ENCODE results near the gene HACL1.

The HACL1 gene

DNA sequence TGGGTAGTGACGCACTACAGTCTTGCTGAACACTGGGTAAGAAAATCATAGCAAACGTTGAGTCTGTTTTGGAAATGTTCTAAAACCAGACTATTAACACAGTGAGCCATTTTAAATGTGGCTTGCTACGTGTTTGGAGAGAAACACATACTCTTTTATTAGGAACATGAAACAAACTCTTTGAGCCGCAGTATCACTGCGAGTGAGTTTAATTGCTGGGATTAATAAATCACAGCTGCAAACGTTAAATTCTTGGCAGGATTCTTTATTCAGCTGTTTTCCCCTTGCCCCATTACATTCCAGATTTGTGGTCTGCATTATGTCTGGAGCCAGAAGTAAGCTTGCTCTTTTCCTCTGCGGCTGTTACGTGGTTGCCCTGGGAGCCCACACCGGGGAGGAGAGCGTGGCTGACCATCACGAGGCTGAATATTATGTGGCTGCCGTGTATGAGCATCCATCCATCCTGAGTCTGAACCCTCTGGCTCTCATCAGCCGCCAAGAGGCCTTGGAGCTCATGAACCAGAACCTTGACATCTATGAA lies 33.8 kb upstream of the HACL1 start (continued):
- TF ChIP-seq KLF8 (tag by site-specific recombination; IDR thresholded peaks at IDR 0.05) (no peak), ZNF596 (tag by site-specific recombination; IDR thresholded peaks at IDR 0.05) (no peak), GFI1B (tag by site-specific recombination; IDR thresholded peaks at IDR 0.05) (no peak)

DNA sequence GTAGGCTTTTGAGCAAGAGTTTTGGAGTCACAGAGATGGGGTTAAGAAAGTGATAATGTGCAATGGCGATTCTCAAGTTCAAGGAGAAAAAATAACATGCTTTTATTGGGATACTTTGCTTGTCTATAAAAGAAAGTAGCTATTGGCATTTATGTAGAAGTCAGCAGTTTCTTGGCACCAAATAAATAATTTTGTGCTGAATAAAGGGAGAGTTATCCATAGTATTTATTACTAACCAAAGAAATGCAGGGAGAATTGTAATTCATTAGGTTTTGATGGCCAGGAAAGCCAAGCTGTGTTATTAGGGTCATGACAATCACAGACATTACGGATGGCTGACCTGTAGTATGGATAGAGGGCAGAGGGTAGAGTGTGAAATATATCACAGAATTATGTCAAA lies 33.3 kb upstream of the HACL1 start:
- H3K36me3 ChIP-seq (ENCODE audit: control insufficient read depth in 2 of 2, insufficient read depth in 1 of 2, low read length in 2 of 2), result no peaks in the 10 kb centered on the region
- ChIA-PET CTCF (interaction anchor here (0.5 to 1.9 kb wide), 3 partner anchors 11 to 313 kb away, joined by 3 to 4 read pairs (median 3); no protein-coding TSS in a partner anchor), POLR2A (interaction anchor here (0.6 to 1.9 kb wide), 2 partner anchors 33 to 416 kb away, joined by 4 read pairs; partner anchors contain the start of genes BTD and HACL1)
- H3K4me1 ChIP-seq (ENCODE audit: control insufficient read depth, insufficient read depth, low read length), result peaks cover 43% of the 10 kb centered on the region
- H3K9me3 ChIP-seq (ENCODE audit: control insufficient read depth, insufficient read depth, low read depth, low read length), result no peaks in the 10 kb centered on the region
- TF ChIP-seq ZNF571 (tag by site-specific recombination; IDR thresholded peaks at IDR 0.05) (no peak), ZNF350 (tag by site-specific recombination; IDR thresholded peaks at IDR 0.05) (no peak), REPIN1 (tag by site-specific recombination; IDR thresholded peaks at IDR 0.05; ENCODE audit: low read depth) (no peak)
- H3K27ac ChIP-seq (ENCODE audit: extremely low read depth, low read depth, low read length), result no peak overlapping the region
- no peak overlapping the region for H3K4me3 ChIP-seq (ENCODE audit: low read depth, low read length)

DNA sequence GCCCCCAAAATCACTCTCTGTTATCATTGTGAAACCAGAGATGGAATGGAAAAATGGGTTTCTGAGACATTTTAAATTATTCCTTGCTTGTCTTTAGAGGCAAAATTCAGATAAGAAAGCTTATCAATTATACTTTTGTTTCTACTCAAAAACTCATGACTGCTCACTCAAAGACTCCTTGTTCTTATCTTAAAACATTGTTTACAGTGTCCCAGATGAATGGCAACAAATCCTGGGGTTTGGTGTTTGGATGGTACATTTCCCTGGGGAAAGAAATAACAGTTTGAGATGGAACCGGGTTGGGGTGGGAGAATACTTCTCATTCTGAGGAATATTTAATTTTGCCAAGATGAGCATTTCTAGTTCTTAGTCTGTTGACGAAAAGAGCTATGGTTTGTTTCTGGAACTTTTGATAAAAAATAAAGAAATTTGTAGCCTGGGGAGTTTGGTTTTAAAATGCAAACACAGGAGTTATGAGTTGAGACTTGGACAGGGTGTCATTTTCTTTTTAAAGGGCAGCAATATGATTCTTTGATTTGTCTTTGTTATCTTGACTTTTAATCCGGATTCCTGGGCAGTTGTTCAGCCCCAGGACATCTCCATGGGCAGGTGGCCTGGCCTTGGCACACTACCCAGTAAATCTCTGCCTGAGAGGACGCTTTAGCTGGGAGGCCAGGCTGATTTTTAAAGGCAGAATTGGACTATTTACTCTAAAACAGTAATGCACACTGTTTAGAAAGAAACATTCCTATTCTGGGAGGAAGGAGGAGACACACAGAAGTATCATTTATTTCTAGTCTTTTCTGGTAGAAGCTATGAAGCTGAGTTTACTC lies 32.6 kb upstream of the HACL1 start:
- ChIA-PET CTCF (interaction anchor here (0.5 to 1.9 kb wide), 4 partner anchors 12 to 313 kb away, joined by 3 to 7 read pairs (median 4); no protein-coding TSS in a partner anchor), POLR2A (interaction anchor here (0.8 to 1.9 kb wide), 2 partner anchors 9 to 33 kb away, joined by 3 to 4 read pairs; partner anchors contain the start of genes BTD and HACL1)
- no peaks in the 10 kb centered on the region for H3K36me3 ChIP-seq (ENCODE audit: control insufficient read depth in 2 of 2, insufficient read depth in 1 of 2, low read length in 2 of 2)
- no peaks in the 10 kb centered on the region for H3K9me3 ChIP-seq (ENCODE audit: control insufficient read depth, insufficient read depth, low read depth, low read length)
- H3K27ac ChIP-seq (ENCODE audit: extremely low read depth, low read depth, low read length), result peak overlapping the region; percentile 40
- TF ChIP-seq ZXDB (tag by site-specific recombination; IDR thresholded peaks at IDR 0.05), result peak; percentile 19; the same call in 1 of the 2 replicates
- no peak for TF ChIP-seq ZNF626 (tag by site-specific recombination; IDR thresholded peaks at IDR 0.05)
- 0 out of 2 replicates have a peak, but pooled peaks have one; percentile 9 for TF ChIP-seq KLF8 (tag by site-specific recombination; IDR thresholded peaks at IDR 0.05)
- TF ChIP-seq ZNF571 (tag by site-specific recombination; IDR thresholded peaks at IDR 0.05), result no peak
- TF ChIP-seq, protein P1, sequence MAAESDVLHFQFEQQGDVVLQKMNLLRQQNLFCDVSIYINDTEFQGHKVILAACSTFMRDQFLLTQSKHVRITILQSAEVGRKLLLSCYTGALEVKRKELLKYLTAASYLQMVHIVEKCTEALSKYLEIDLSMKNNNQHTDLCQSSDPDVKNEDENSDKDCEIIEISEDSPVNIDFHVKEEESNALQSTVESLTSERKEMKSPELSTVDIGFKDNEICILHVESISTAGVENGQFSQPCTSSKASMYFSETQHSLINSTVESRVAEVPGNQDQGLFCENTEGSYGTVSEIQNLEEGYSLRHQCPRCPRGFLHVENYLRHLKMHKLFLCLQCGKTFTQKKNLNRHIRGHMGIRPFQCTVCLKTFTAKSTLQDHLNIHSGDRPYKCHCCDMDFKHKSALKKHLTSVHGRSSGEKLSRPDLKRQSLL (tag by site-specific recombination; IDR thresholded peaks at IDR 0.05), result no peak
- TF ChIP-seq FEZF1 (tag by site-specific recombination; IDR thresholded peaks at IDR 0.05), result peak; percentile 35; the same call in 1 of the 2 replicates
- TF ChIP-seq ZBTB20 (tag by site-specific recombination; IDR thresholded peaks at IDR 0.05), result peak; percentile 36; the same call in 1 of the 2 replicates
- TF ChIP-seq, protein P2, sequence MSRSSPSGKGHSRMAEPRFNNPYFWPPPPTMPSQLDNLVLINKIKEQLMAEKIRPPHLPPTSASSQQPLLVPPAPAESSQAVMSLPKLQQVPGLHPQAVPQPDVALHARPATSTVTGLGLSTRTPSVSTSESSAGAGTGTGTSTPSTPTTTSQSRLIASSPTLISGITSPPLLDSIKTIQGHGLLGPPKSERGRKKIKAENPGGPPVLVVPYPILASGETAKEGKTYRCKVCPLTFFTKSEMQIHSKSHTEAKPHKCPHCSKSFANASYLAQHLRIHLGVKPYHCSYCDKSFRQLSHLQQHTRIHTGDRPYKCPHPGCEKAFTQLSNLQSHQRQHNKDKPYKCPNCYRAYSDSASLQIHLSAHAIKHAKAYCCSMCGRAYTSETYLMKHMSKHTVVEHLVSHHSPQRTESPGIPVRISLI (tag by site-specific recombination; IDR thresholded peaks at IDR 0.05), result no peak
- H3K4me3 ChIP-seq (ENCODE audit: low read depth, low read length), result no peak overlapping the region
- H3K4me1 ChIP-seq (ENCODE audit: control insufficient read depth, insufficient read depth, low read length), result peaks cover 43% of the 10 kb centered on the region

DNA sequence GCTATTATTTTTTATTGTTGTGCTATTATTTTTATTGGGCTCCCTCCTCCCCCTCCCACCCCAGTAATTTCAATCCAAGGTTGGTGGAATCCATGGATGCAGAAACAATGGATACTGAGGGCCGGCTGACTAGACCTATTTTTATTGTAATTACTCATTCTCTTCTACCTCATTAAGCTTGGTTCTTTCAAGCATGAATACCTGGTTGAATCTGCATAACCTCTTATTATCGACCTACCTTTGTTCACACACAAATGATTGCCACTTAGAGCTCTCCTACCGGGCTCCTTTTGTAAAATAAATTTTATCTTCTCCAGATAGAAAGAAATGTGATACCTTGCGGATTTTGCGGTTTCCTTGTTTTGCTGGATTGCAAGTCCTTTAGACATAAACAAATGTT lies 31.8 kb upstream of the HACL1 start:
- H3K4me1 ChIP-seq (ENCODE audit: control insufficient read depth, insufficient read depth, low read length), result peaks cover 43% of the 10 kb centered on the region
- POLR2A ChIA-PET, result interaction anchor here (0.8 to 1.9 kb wide), 2 partner anchors 10 to 32 kb away, joined by 3 to 4 read pairs; partner anchors contain the start of genes BTD and HACL1
- H3K27ac ChIP-seq (ENCODE audit: extremely low read depth, low read depth, low read length), result peak overlapping the region; percentile 40; the same call in 1 of the 2 replicates
- H3K4me3 ChIP-seq (ENCODE audit: low read depth, low read length), result no peak overlapping the region
- CTCF ChIA-PET, result interaction anchor here (1.4 to 1.9 kb wide), 3 partner anchors 13 to 179 kb away, joined by 3 to 7 read pairs (median 4); no protein-coding TSS in a partner anchor
- peak; percentile 95 for TF ChIP-seq SP7 (tag by site-specific recombination; IDR thresholded peaks at IDR 0.05)
- 0 out of 2 replicates have a peak, but pooled peaks have one; percentile 28 for TF ChIP-seq ZNF660 (tag by site-specific recombination; IDR thresholded peaks at IDR 0.05)
- TF ChIP-seq OSR2 (tag by site-specific recombination; IDR thresholded peaks at IDR 0.05), result peak; percentile 30; the same call in 1 of the 2 replicates
- TF ChIP-seq ZNF776 (tag by site-specific recombination; IDR thresholded peaks at IDR 0.05; ENCODE audit: borderline replicate concordance), result no peak
- TF ChIP-seq, protein P3, sequence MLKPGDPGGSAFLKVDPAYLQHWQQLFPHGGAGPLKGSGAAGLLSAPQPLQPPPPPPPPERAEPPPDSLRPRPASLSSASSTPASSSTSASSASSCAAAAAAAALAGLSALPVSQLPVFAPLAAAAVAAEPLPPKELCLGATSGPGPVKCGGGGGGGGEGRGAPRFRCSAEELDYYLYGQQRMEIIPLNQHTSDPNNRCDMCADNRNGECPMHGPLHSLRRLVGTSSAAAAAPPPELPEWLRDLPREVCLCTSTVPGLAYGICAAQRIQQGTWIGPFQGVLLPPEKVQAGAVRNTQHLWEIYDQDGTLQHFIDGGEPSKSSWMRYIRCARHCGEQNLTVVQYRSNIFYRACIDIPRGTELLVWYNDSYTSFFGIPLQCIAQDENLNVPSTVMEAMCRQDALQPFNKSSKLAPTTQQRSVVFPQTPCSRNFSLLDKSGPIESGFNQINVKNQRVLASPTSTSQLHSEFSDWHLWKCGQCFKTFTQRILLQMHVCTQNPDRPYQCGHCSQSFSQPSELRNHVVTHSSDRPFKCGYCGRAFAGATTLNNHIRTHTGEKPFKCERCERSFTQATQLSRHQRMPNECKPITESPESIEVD (tag by site-specific recombination; IDR thresholded peaks at IDR 0.05), result 0 out of 2 replicates have a peak, but pooled peaks have one; percentile 10
- TF ChIP-seq, protein P4, sequence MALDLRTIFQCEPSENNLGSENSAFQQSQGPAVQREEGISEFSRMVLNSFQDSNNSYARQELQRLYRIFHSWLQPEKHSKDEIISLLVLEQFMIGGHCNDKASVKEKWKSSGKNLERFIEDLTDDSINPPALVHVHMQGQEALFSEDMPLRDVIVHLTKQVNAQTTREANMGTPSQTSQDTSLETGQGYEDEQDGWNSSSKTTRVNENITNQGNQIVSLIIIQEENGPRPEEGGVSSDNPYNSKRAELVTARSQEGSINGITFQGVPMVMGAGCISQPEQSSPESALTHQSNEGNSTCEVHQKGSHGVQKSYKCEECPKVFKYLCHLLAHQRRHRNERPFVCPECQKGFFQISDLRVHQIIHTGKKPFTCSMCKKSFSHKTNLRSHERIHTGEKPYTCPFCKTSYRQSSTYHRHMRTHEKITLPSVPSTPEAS (tag by site-specific recombination; IDR thresholded peaks at IDR 0.05), result no peak
- TF ChIP-seq ZBTB21 (tag by site-specific recombination; IDR thresholded peaks at IDR 0.05), result peak; percentile 15; the same call in 1 of the 2 replicates
- no peak for TF ChIP-seq ZNF560 (tag by site-specific recombination; IDR thresholded peaks at IDR 0.05; ENCODE audit: borderline replicate concordance)
- no peaks in the 10 kb centered on the region for H3K9me3 ChIP-seq (ENCODE audit: control insufficient read depth, insufficient read depth, low read depth, low read length)
- no peaks in the 10 kb centered on the region for H3K36me3 ChIP-seq (ENCODE audit: control insufficient read depth in 2 of 2, insufficient read depth in 1 of 2, low read length in 2 of 2)

Measured in HEK293 (cell line).